HepG2 (cell line): Measurements from ENCODE around the gene CPED1. TPM values are rescaled to one million over a fixed set of nuclear protein-coding genes. Genes with fewer than 3 reads are reported as not detected.

Experiments used
- ATAC-seq: fragments of 200-7000 bp; cut with Tn5 transposase; 3 replicates; pipeline ENCODE4 v1.9.1; 2020; ENCODE audit warnings: mild to moderate bottlenecking, moderate library complexity
- BruUV-seq: library from RNA; stranded (reverse); fragments of 400-500 nt; replicated peaks from 2 replicates; lab custom pipeline; 2021; lab: Mats Ljungman, UMichigan
- CTCF ChIA-PET: fragments of 300-600 bp; formaldehyde crosslinking; extraction: SDS; loops from one replicate; lab custom pipeline; 2021; ENCODE audit warnings: low total read pairs, inconsistent platforms, low intra/inter-chr PET ratio; lab: Yijun Ruan, JAX
- POLR2A ChIA-PET: fragments of 350-600 bp; sonication (Branson Sonifier 250); formaldehyde crosslinking; loops from one replicate; lab custom pipeline; 2020; ENCODE audit warnings: antibody characterized with exemption, inconsistent platforms; lab: Yijun Ruan, JAX
- DNase-seq: peaks from one replicate; pipeline ENCODE4 v3.0.0-alpha.2; 2015; ENCODE audit warnings: low spot score
- FAIRE-seq: peaks from 3 replicates; lab custom pipeline; 2011; peaks lifted over from hg19 to GRCh38; lab: Jason Lieb, UNC
- H2AFZ ChIP-seq: one replicate; pipeline ENCODE4 v1.6.1; 2011; ENCODE audit warnings: low read length, inconsistent platforms
- H3K27ac ChIP-seq: fragments of 300-600 bp; 3 replicates; pipeline ENCODE4 v1.8.0; 2011; ENCODE audit warnings: mixed run types, mild to moderate bottlenecking, mixed read lengths, low read length, inconsistent platforms; ENCODE audit not compliant: insufficient read depth; ENCODE audit errors: extremely low read length
- H3K27me3 ChIP-seq, 2 experiments: fragments of 200-600 bp in 1 of 2; 2 replicates in 1 of 2; 3 replicates in 1 of 2; pipeline versions ENCODE4 v1.6.0 to v1.8.0; 2011; ENCODE audit warnings: low read length in 2 of 2, mild to moderate bottlenecking in 2 of 2, moderate library complexity in 2 of 2, inconsistent platforms in 1 of 2; ENCODE audit not compliant: insufficient read depth in 2 of 2, control insufficient read depth in 1 of 2
- H3K36me3 ChIP-seq, 2 experiments: fragments of 200-600 bp in 1 of 2; replicated peaks in 1 of 2; 2 replicates in 1 of 2; 3 replicates in 1 of 2; pipeline versions ENCODE4 v1.5.1 to v1.8.0; 2011; ENCODE audit warnings: low read length in 2 of 2, inconsistent platforms in 1 of 2; ENCODE audit not compliant: insufficient read depth in 2 of 2, control insufficient read depth in 1 of 2
- H3K4me1 ChIP-seq: 2 replicates; pipeline ENCODE4 v1.5.1; 2012; ENCODE audit warnings: low read length, inconsistent platforms; ENCODE audit not compliant: insufficient read depth
- H3K4me2 ChIP-seq: 2 replicates; pipeline ENCODE4 v1.6.0; 2011; ENCODE audit warnings: low read depth, low read length, inconsistent platforms
- H3K4me3 ChIP-seq, 3 experiments: fragments of 200-600 bp in 1 of 3; sonication (generic), shearing (Covaris generic) in 1 of 3; replicated peaks in 1 of 3; 2 replicates each; pipeline ENCODE4 v1.5.1; 2011 to 2016; ENCODE audit warnings: low read length in 3 of 3, inconsistent platforms in 2 of 3, low read depth in 2 of 3, mild to moderate bottlenecking in 2 of 3, control low read depth in 1 of 3, mixed read lengths in 1 of 3; ENCODE audit not compliant: insufficient read depth in 1 of 3
- H3K79me2 ChIP-seq: one replicate; pipeline ENCODE4 v1.6.1; 2011; ENCODE audit warnings: low read length, inconsistent platforms; ENCODE audit not compliant: insufficient read depth
- H3K9ac ChIP-seq: 2 replicates; pipeline ENCODE4 v1.6.0; 2011; ENCODE audit warnings: mild to moderate bottlenecking, low read depth, low read length, inconsistent platforms; ENCODE audit not compliant: insufficient read depth
- H3K9me3 ChIP-seq: 2 replicates; pipeline ENCODE4 v1.5.1; 2012; ENCODE audit warnings: mild to moderate bottlenecking, low read length
- H4K20me1 ChIP-seq: 2 replicates; pipeline ENCODE4 v1.6.0; 2011; ENCODE audit warnings: inconsistent platforms, mild to moderate bottlenecking, low read length, moderate library complexity; ENCODE audit not compliant: insufficient read depth
- IRF2 ChIP-seq: IDR thresholded peaks from 2 replicates; pipeline ENCODE4 v1.6.1; 2018; ENCODE audit warnings: missing genetic modification reagents, missing compliant biosample characterization
- SIN3B ChIP-seq: fragments of 150-350 bp; IDR thresholded peaks from 2 replicates; pipeline ENCODE4 v1.6.1; 2014; ENCODE audit warnings: low read length
- ZNF883 ChIP-seq: sonication (generic); formaldehyde crosslinking; IDR thresholded peaks from 2 replicates; pipeline ENCODE4 v1.5.1; 2020; ENCODE audit warnings: mild to moderate bottlenecking, missing genetic modification reagents; ENCODE audit errors: not compliant biosample characterization
- WGBS: methylation state at CpG from one replicate; pipeline ENCODE4 v1.1.6; 2017; ENCODE audit warnings: low lambda C conversion rate; 5-methylcytosine and 5-hydroxymethylcytosine counted together
- in situ Hi-C: cut with HindIII; loops from 2 replicates; pipeline ENCODE4 v1.10.0; 2017; ENCODE audit warnings: low pct_unique_long_range_greater_than_20kb; ENCODE audit not compliant: extremely low pct_ligation_motif_present
- intact Hi-C: fragments of 100-400 bp; cut with micrococcal nuclease; formaldehyde crosslinking; loops from one replicate; pipeline ENCODE4 v1.10.0; 2022; ENCODE audit not compliant: unreplicated experiment
- polyA plus RNA-seq, 8 experiments: library from polyadenylated mRNA; depleted of rRNA in 3 of 8; stranded (reverse) in 7 of 8; unstranded in 1 of 8; fragments of >200 nt; fragmentation: Illumina TruSeq in 4 of 8; extraction: Trizol in 4 of 8; gene quantifications; 2 replicates each; pipeline versions ENCODE4 v1.2.1 to v1.2.3, GENCODE V29; 2011 to 2016; ENCODE audit warnings: low read depth in 4 of 8, missing spikeins in 1 of 8, mixed read lengths in 1 of 8; ENCODE audit not compliant: insufficient read depth in 1 of 8
- total RNA-seq, 5 experiments: library from RNA; depleted of rRNA; stranded (reverse); fragments of >200 nt; fragmentation: Illumina TruSeq; extraction: Trizol; gene quantifications; 2 replicates each; pipeline ENCODE4 v1.2.3, GENCODE V29; 2016; ENCODE audit warnings: low read depth in 1 of 5
- TF ChIP-seq, protein P1 (sequence below): IDR thresholded peaks from 2 replicates; pipeline ENCODE4 v1.6.1; 2018; ENCODE audit warnings: missing genetic modification reagents

CPED1 gene
- total and polyA plus RNA-seq, 2 of the 13 experiments (the other 11 are each of a cell fraction or from before 2014, with no cell fraction given): 11.5 to 27.0 TPM

DNA sequence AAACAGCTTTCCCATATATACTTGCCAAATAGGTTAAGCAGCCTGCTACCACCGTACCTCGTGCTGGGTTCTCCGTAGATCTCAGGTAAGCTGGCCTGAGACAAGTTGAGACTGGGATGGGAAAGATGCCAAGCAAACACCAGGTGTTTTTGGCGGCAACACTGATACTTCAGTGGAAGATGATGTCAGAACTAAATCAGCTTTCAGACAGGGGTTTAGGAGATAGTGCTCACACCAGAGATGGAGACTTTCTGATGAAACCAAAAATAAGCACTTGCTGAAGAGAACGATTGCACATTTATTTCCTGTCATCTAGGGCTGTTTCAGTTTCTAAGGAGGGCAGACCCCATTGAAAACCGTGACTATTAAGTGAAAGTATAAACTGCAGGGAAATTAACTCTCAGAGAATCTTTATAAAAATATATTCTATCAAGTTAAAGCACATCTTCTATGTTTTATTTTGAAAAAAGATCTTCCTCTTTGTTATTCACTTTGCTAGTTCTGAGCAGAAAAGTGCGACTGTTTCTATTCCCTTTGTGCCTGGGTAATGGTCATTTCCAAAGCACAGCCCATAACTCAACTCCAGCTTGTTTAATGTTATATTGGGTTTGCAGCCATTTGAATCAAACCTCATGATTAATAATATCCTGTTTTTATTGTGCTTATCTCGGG, 149.9 kb downstream of the CPED1 start:
- ATAC-seq (no peak), DNase-seq (no peak), FAIRE-seq (no peak)
- Histone ChIP-seq H3K27ac (no peak overlapping the region), H3K36me3 (no peaks in the 10 kb centered on the region), H3K4me1 (no peaks in the 10 kb centered on the region), H3K4me3 (no peak overlapping the region), H3K9ac (no peak overlapping the region), H3K9me3 (no peaks in the 10 kb centered on the region), H2AFZ (no peak overlapping the region), H3K4me2 (no peak overlapping the region; the same call in 1 of the 2 replicates), H4K20me1 (no peaks in the 10 kb centered on the region)
- POLR2A ChIA-PET: no interaction called here
- WGBS: 49% methylated on average over 8 of the region's 8 CpGs
- in situ Hi-C loops: loop anchor here (25.0 kb wide), 1 partner anchor 849 kb away; no protein-coding TSS in a partner anchor
- CTCF ChIA-PET: no interaction called here
- intact Hi-C loops: no loop called here
- TF ChIP-seq SIN3B (no peak), IRF2 (CRISPR knock-in tag) (no peak)
- TF ChIP-seq, protein P1, sequence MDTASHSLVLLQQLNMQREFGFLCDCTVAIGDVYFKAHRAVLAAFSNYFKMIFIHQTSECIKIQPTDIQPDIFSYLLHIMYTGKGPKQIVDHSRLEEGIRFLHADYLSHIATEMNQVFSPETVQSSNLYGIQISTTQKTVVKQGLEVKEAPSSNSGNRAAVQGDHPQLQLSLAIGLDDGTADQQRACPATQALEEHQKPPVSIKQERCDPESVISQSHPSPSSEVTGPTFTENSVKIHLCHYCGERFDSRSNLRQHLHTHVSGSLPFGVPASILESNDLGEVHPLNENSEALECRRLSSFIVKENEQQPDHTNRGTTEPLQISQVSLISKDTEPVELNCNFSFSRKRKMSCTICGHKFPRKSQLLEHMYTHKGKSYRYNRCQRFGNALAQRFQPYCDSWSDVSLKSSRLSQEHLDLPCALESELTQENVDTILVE: no peak
- TF ChIP-seq, all 625 proteins: peak for 0
- no peaks in the 10 kb centered on the region for H3K79me2 ChIP-seq
- no TSS peak for BruUV-seq
- no peaks in the 10 kb centered on the region; a peak in 1 of 5 replicates for H3K27me3 ChIP-seq

DNA sequence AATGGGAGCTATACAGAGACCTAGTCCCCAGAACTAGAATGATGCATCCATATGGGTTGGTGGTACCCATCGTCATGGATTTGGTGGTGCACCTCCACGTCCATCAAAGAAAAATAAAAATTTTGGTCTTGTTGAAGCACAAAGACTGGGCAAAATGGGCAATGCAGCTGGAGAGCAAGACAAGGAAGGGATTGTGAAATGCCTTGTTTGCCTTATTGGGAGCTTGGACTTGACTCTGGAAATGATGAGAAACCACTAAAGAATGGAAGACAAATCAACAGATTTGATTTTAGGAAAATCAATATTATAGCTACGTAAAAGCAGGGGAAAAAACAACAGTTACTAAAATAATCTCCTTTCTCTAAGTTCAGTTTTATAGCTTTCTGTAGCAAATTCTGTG, 150.9 kb downstream of the CPED1 start:
- ChIA-PET POLR2A (no interaction called here), CTCF (no interaction called here)
- intact Hi-C loops: no loop called here
- DNase-seq (no peak), ATAC-seq (no peak)
- 55% methylated on average over 3 of the region's 3 CpGs for WGBS
- no peaks in the 10 kb centered on the region for H3K4me1 ChIP-seq
- no peaks in the 10 kb centered on the region for H4K20me1 ChIP-seq
- TF ChIP-seq ZNF883 (CRISPR knock-in tag): no peak
- TF ChIP-seq, all 625 proteins: peak for 0
- no peaks in the 10 kb centered on the region; a peak in 1 of 5 replicates for H3K27me3 ChIP-seq
- H3K4me2 ChIP-seq: no peak overlapping the region
- in situ Hi-C loops: loop anchor here (25.0 kb wide), 1 partner anchor 848 kb away; no protein-coding TSS in a partner anchor
- H2AFZ ChIP-seq: no peak overlapping the region
- H3K9ac ChIP-seq: no peak overlapping the region
- no peak for FAIRE-seq
- BruUV-seq: no TSS peak
- no peaks in the 10 kb centered on the region for H3K36me3 ChIP-seq
- no peaks in the 10 kb centered on the region for H3K9me3 ChIP-seq
- no peak overlapping the region for H3K4me3 ChIP-seq
- no peaks in the 10 kb centered on the region for H3K79me2 ChIP-seq
- H3K27ac ChIP-seq: no peak overlapping the region
